Right atrium auricular region (tissue), 2 donors: ENCODE data around the gene C2orf49. TPM values are rescaled to one million over a fixed set of nuclear protein-coding genes. Genes with fewer than 3 reads are reported as not detected.

Experiments
- DNase-seq: peaks from one replicate; pipeline ENCODE4 v3.0.0-alpha.2; 2019; ENCODE audit warnings: low spot score
- H3K27ac ChIP-seq, 2 donors: fragments of 200-600 bp; sonication (generic); 1 replicate in 1 of 2; 2 replicates in 1 of 2; pipeline ENCODE4 v1.5.1; 2016 to 2019
- H3K27me3 ChIP-seq, 2 donors: fragments of 200-600 bp; sonication (generic); one replicate each; pipeline versions ENCODE4 v1.5.1 to v1.6.0; 2017 to 2019
- H3K36me3 ChIP-seq: fragments of 200-600 bp; sonication (generic); one replicate; pipeline ENCODE4 v1.5.1; 2016
- H3K4me1 ChIP-seq, 2 donors: fragments of 200-600 bp; sonication (generic); one replicate each; pipeline versions ENCODE4 v1.5.1 to v1.6.0; 2017 to 2019
- H3K4me3 ChIP-seq, 2 donors: fragments of 200-600 bp; sonication (generic); 1 replicate in 1 of 2; 2 replicates in 1 of 2; pipeline ENCODE4 v1.5.1; 2017 to 2019; ENCODE audit warnings: mild to moderate bottlenecking in 1 of 2, moderate library complexity in 1 of 2
- H3K9me3 ChIP-seq, 2 donors: fragments of 200-600 bp; sonication (generic); one replicate each; pipeline ENCODE4 v1.5.1; 2019
- total RNA-seq, 2 donors: library from RNA; depleted of rRNA; stranded (reverse); fragments of >200 nt; gene quantifications; one replicate each; pipeline ENCODE4 v1.1.0, GENCODE V29; 2016
- TF ChIP-seq, protein P1 (sequence below), 2 donors: fragments of 200-600 bp; sonication (generic); IDR thresholded peaks; one replicate each; pipeline ENCODE4 v1.5.1; 2019; ENCODE audit warnings: antibody characterized with exemption in 2 of 2

C2orf49 gene
- total RNA-seq, 2 donors from 2014 or later, result 15.5 to 18.0 TPM

DNA sequence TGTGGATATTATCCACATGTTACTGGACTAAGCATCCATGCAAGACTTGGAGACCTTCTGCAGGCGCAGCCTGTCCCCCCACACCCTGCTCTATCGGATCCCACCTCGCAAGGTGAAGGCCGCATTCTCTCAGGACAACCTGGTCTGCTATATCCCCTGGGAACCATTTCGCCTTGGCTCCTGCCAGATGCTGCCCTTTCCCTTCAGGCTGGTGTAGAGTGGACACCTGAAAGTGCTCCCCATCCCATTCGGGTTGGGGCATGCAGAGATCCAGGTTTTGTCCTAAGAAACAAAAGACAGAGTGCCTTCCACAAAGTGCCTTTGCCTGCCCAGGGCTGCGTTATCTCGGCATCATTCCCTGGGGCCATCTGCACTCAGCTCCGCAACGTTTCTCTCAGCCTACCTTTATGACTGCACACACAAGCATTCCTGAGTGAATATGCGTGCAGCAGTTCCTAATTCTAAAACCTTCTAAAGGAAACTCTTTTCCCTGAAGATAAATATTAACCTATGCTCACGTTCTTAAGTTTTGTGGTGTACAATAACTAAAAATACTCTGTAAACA, 41.0 kb downstream of the C2orf49 start:
- TF ChIP-seq, protein P1, sequence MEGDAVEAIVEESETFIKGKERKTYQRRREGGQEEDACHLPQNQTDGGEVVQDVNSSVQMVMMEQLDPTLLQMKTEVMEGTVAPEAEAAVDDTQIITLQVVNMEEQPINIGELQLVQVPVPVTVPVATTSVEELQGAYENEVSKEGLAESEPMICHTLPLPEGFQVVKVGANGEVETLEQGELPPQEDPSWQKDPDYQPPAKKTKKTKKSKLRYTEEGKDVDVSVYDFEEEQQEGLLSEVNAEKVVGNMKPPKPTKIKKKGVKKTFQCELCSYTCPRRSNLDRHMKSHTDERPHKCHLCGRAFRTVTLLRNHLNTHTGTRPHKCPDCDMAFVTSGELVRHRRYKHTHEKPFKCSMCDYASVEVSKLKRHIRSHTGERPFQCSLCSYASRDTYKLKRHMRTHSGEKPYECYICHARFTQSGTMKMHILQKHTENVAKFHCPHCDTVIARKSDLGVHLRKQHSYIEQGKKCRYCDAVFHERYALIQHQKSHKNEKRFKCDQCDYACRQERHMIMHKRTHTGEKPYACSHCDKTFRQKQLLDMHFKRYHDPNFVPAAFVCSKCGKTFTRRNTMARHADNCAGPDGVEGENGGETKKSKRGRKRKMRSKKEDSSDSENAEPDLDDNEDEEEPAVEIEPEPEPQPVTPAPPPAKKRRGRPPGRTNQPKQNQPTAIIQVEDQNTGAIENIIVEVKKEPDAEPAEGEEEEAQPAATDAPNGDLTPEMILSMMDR (IDR thresholded peaks at IDR 0.05), result no peak
- Histone ChIP-seq H3K27me3 (no peaks in the 10 kb centered on the region), H3K36me3 (peaks cover 16% of the 10 kb centered on the region), H3K27ac (peak overlapping the region in 1 of 2 donors; percentile 3), H3K4me1 (peaks cover 0 to 90% of the 10 kb centered on the region in 2 donors), H3K9me3 (no peaks in the 10 kb centered on the region), H3K4me3 (no peak overlapping the region)
- DNase-seq, result peak; percentile 44

DNA sequence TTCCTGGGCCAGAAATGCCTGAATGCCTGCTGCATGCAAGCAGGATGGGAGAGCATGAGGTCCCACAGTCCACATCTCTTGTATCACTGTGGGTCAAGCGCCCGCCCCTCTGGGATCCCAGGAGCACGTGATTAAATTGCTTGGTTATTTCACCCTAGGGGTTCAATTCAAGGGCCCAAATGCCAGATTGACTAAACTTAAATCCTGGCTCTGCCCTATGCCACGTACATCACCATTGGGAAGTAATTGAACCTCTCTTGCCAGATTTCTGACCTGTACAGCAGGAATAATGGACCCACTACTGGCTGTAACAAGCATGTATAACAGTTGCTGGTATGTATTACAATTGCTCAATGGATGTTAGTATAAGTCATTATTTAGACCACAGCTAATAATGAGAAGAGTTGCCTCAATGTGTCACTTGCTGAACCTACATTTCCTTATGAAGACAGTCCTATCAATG, 41.6 kb downstream of the C2orf49 start:
- peaks cover 0 to 90% of the 10 kb centered on the region in 2 donors for H3K4me1 ChIP-seq
- peak overlapping the region in 1 of 2 donors; percentile 3 for H3K27ac ChIP-seq

DNA sequence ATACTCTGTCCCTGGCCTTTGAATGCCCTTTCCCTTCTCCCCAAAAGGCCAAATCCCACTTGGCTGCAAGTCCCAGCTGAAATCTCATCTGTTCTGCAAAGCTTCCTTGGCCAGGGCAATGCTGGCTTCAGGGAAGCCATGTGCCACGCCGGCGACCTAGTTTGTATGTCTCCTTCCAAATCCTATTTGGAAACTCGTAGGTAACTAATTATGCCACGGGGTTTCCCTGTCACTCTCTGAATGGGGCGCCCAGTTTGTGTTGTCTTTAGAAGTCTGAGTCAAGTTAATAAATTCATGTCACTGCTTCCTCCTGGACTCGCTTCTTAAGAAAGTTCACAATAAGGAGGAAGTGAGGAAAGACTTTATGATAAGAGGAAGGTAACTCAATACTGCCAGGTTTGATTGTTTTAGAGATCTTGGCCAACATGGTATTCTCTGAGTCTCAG, 42.4 kb downstream of the C2orf49 start:
- H3K27ac ChIP-seq, result peak overlapping the region; percentile 63 to 65
- DNase-seq, result peak; percentile 43
- H3K36me3 ChIP-seq, result peaks cover 28% of the 10 kb centered on the region
- no peak overlapping the region for H3K4me3 ChIP-seq
- no peaks in the 10 kb centered on the region for H3K27me3 ChIP-seq
- TF ChIP-seq, protein P1 (IDR thresholded peaks at IDR 0.05), result no peak
- no peaks in the 10 kb centered on the region for H3K9me3 ChIP-seq
- peaks cover 0 to 85% of the 10 kb centered on the region in 2 donors for H3K4me1 ChIP-seq

More for the DNA sequence above, 41.6 kb downstream of the C2orf49 start:
- H3K4me3 ChIP-seq, result no peak overlapping the region
- TF ChIP-seq, protein P1 (IDR thresholded peaks at IDR 0.05), result no peak
- no peaks in the 10 kb centered on the region for H3K27me3 ChIP-seq
- H3K9me3 ChIP-seq, result no peaks in the 10 kb centered on the region
- peaks cover 20% of the 10 kb centered on the region for H3K36me3 ChIP-seq
- DNase-seq, result peak; percentile 52

DNA sequence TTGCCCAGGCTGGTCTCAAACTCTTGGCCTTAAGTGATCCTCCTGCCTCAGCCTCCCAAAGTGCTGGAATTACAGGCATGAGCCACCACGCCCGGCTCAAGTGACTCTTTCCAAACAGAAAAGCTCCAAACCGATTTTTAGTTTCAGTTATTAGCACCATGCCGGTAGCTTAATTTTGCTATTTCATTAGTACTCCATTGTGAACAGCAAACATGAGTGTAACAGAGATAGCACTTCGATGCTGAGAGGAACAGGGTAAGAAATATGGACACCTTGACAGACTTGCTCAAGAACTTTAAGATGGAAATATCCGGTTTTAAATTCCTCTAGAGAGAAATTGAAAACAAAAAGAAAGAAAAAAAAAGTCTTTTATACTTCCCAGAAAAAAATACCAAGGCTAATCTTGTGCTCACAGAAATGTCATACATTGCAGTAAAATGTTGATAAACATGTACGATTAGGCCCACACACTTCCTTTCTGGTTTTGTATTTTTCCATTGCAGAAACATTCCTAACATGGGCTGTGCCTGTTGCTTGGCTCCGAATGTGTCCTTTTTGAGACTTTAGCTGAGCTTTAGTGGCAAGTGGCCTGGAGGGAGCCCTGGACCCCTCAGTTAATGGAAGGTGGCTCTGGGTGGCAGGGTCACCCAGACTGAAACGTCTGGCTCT, 43.2 kb downstream of the C2orf49 start:
- Histone ChIP-seq H3K9me3 (no peaks in the 10 kb centered on the region), H3K27ac (peak overlapping the region; percentile 63 to 65), H3K4me1 (peaks cover 0 to 78% of the 10 kb centered on the region in 2 donors), H3K36me3 (peaks cover 36% of the 10 kb centered on the region), H3K4me3 (no peak overlapping the region), H3K27me3 (no peaks in the 10 kb centered on the region)
- peak; percentile 61 for DNase-seq
- TF ChIP-seq, protein P1 (IDR thresholded peaks at IDR 0.05), result no peak

DNA sequence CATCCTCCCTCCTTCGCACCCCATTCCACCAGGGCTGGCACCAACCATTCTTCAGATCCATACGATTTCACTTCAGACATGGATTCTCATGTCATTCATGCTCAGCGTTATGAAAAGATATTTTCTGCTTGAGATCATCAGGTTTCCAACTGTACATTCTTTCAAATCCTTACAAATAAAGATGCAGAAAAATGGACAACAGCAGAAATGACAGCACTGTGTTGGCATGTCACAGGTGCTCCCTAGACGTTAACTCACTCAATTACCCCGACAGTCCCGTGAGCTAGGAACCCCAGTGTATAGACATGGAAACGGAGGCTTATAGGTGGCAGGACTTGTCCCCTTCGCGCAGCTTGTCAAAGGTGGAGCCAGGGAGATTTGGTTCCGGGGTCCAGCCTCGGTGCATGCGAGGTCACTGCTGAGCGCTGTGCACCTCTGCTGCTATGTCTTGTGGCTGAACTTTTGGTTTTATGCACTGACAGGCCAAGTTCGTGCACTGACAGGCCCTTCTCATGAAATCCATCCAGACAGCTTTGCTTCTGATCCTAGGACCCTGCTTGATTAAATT, 43.8 kb downstream of the C2orf49 start:
- peaks cover 43% of the 10 kb centered on the region for H3K36me3 ChIP-seq
- TF ChIP-seq, protein P1 (IDR thresholded peaks at IDR 0.05), result no peak
- no peak overlapping the region for H3K4me3 ChIP-seq
- peaks cover 0 to 73% of the 10 kb centered on the region in 2 donors for H3K4me1 ChIP-seq
- DNase-seq, result peak; percentile 54
- no peaks in the 10 kb centered on the region for H3K9me3 ChIP-seq
- no peaks in the 10 kb centered on the region for H3K27me3 ChIP-seq
- peak overlapping the region; percentile 63 to 65 for H3K27ac ChIP-seq
